ENCODE results near the gene KCTD20.

The KCTD20 gene

DNA sequence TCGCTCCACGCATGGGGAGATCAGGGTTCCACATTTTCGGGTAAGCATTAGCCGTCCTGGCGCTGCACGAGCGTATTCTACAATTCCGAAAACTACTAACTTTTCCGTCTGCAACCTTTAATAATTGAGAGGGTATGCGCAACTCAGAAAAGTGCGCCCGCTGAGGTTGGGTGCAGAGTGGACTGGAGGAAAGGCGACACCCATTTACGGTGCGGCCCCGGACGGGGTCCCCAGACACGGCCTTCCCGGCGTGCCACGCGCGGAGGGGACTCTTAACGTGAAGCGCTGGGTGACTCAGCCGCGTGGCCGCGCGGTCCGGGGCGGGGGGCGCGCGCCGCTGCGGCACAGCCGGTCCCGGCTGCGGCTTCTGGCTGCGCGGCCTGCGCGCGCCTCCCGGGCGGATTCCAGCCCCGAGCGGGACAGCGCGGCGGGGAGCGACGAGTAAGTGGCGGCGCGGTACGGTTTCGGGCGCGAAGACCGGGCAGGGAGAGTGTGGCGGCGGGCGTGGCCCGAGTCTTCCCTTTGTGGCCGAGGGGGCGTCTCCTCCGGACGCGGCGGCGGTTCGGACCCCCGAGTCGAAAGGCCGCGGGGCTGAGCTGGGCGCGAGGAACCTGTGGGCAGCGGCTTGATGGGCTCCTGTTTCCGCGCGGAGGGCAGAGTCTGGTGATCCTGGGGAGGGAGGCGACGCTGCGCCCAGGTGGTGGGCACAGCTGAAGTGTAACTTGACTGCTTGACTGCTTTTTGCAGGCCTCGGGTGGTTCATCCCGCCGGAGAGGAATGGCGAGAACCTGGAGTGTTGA is at the start of gene KCTD20, which contains the start of gene PXT1:
Gene KCTD20 (plus strand): TSS at position 330 of the 800 bp plus-strand sequence. CDS start 27,098 bp downstream, outside the sequence.
Gene PXT1 (minus strand): TSS at position 184 of the 800 bp plus-strand sequence. CDS start 16,772 bp downstream, outside the sequence.
- H2AFZ ChIP-seq (ENCODE audit: low read depth, low read length, severe bottlenecking): peak within 1 kb of the TSS; percentile 64
- H3K79me2 ChIP-seq (ENCODE audit: insufficient read depth, low read length): peaks cover 57% of the 10 kb centered on the region

DNA sequence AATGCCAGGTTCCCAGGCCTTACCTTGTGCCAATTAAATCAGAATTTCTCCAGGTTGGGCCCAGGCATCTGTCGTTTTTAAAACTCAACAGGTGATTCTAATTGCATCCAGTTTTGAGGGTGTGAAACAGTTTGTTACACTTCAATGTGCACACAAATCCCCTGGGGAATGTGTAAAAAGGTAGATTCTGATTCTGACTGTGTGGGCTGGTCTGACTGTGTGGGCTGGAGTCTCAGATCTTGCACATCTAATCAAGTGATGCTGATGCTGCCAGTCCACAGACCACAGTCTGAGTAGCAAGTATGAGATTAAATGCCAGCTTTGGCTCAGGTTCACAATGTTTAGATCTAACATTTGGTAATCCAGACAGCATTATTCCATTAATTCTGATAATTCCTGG is 42.8 kb upstream of the KCTD20 start:
- H3K9me2 ChIP-seq (replicated peaks; ENCODE audit: insufficient read depth, low read length): no peaks in the 10 kb centered on the region
- no peak overlapping the region for H2AFZ ChIP-seq (ENCODE audit: low read depth, low read length, severe bottlenecking)
- no peaks in the 10 kb centered on the region for H3K79me2 ChIP-seq (ENCODE audit: insufficient read depth, low read length)
- H3K27me3 ChIP-seq (ENCODE audit: low read length): no peaks in the 10 kb centered on the region
- H3F3A ChIP-seq (ENCODE audit: insufficient read depth): no peaks in the 10 kb centered on the region
- H3K4me3 ChIP-seq (ENCODE audit: insufficient read depth, low read length, poor library complexity, severe bottlenecking): no peak overlapping the region
- no peaks in the 10 kb centered on the region for H4K20me1 ChIP-seq (ENCODE audit: low read depth, low read length)
- H3K27ac ChIP-seq (ENCODE audit: low read depth, low read length): no peak overlapping the region
- H3K9ac ChIP-seq (ENCODE audit: low read length): no peak overlapping the region
- no peak overlapping the region for H3K4me2 ChIP-seq (ENCODE audit: low read depth, low read length, poor library complexity, severe bottlenecking)
- no peaks in the 10 kb centered on the region for H3K9me3 ChIP-seq (ENCODE audit: insufficient read depth, low read length)
- H3K36me3 ChIP-seq (ENCODE audit: low read length): no peaks in the 10 kb centered on the region
- no peak for TF ChIP-seq EZH2phosphoT487 (conservative IDR thresholded peaks at IDR 0.05; ENCODE audit: low read length)
- TF ChIP-seq, protein P1, sequence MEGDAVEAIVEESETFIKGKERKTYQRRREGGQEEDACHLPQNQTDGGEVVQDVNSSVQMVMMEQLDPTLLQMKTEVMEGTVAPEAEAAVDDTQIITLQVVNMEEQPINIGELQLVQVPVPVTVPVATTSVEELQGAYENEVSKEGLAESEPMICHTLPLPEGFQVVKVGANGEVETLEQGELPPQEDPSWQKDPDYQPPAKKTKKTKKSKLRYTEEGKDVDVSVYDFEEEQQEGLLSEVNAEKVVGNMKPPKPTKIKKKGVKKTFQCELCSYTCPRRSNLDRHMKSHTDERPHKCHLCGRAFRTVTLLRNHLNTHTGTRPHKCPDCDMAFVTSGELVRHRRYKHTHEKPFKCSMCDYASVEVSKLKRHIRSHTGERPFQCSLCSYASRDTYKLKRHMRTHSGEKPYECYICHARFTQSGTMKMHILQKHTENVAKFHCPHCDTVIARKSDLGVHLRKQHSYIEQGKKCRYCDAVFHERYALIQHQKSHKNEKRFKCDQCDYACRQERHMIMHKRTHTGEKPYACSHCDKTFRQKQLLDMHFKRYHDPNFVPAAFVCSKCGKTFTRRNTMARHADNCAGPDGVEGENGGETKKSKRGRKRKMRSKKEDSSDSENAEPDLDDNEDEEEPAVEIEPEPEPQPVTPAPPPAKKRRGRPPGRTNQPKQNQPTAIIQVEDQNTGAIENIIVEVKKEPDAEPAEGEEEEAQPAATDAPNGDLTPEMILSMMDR (IDR thresholded peaks at IDR 0.05; ENCODE audit: insufficient read depth, low read length, poor library complexity, severe bottlenecking): no peak

More for the DNA sequence above, at the start of gene KCTD20, which contains the start of gene PXT1:
- H3K36me3 ChIP-seq (ENCODE audit: low read length): peaks cover 14% of the 10 kb centered on the region; the same call in 1 of the 2 replicates
- H3K27me3 ChIP-seq (ENCODE audit: low read length): no peaks in the 10 kb centered on the region
- no peaks in the 10 kb centered on the region for H3K9me3 ChIP-seq (ENCODE audit: insufficient read depth, low read length)
- TF ChIP-seq EZH2phosphoT487 (conservative IDR thresholded peaks at IDR 0.05; ENCODE audit: low read length): no peak
- TF ChIP-seq, protein P1 (IDR thresholded peaks at IDR 0.05; ENCODE audit: insufficient read depth, low read length, poor library complexity, severe bottlenecking): no peak
- peak within 1 kb of the TSS; percentile 94 for H3K9ac ChIP-seq (ENCODE audit: low read length)
- H3K9me2 ChIP-seq (replicated peaks; ENCODE audit: insufficient read depth, low read length): no peaks in the 10 kb centered on the region
- H3K27ac ChIP-seq (ENCODE audit: low read depth, low read length): peak within 1 kb of the TSS; percentile 81
- no peaks in the 10 kb centered on the region for H4K20me1 ChIP-seq (ENCODE audit: low read depth, low read length)
- peaks cover 26% of the 10 kb centered on the region for H3F3A ChIP-seq (ENCODE audit: insufficient read depth)
- H3K4me3 ChIP-seq (ENCODE audit: insufficient read depth, low read length, poor library complexity, severe bottlenecking): peak within 1 kb of the TSS; percentile 87
- H3K4me2 ChIP-seq (ENCODE audit: low read depth, low read length, poor library complexity, severe bottlenecking): peak within 1 kb of the TSS; percentile 89

DNA sequence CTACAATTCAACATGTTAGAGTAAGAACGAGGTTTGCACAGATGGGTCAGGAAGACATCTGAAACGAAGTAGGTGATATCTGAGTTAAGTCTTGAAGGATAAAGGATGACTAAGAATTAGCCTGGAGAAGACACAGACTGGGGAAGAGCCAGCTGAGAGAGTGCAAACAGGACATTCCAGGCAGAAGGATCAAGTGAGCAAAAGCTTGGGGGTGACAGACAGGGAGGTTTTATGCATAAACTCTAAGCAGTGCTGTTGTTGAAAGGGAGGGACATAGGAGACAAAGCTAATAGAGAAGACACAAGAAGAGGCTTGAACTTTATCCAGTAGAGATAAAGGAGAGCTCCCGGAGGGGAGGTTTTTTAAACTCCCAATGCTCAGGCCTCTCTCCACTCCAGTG is 40.3 kb upstream of the KCTD20 start:
- no peaks in the 10 kb centered on the region for H3K36me3 ChIP-seq (ENCODE audit: low read length)
- H3K79me2 ChIP-seq (ENCODE audit: insufficient read depth, low read length): no peaks in the 10 kb centered on the region
- H4K20me1 ChIP-seq (ENCODE audit: low read depth, low read length): no peaks in the 10 kb centered on the region
- H3K9me3 ChIP-seq (ENCODE audit: insufficient read depth, low read length): no peaks in the 10 kb centered on the region
- no peaks in the 10 kb centered on the region for H3K27me3 ChIP-seq (ENCODE audit: low read length)
- H3K9ac ChIP-seq (ENCODE audit: low read length): no peak overlapping the region
- no peaks in the 10 kb centered on the region for H3K9me2 ChIP-seq (replicated peaks; ENCODE audit: insufficient read depth, low read length)
- H3K4me2 ChIP-seq (ENCODE audit: low read depth, low read length, poor library complexity, severe bottlenecking): no peak overlapping the region
- no peak overlapping the region for H3K4me3 ChIP-seq (ENCODE audit: insufficient read depth, low read length, poor library complexity, severe bottlenecking)
- no peak overlapping the region for H3K27ac ChIP-seq (ENCODE audit: low read depth, low read length)
- TF ChIP-seq, protein P1 (IDR thresholded peaks at IDR 0.05; ENCODE audit: insufficient read depth, low read length, poor library complexity, severe bottlenecking): no peak
- H2AFZ ChIP-seq (ENCODE audit: low read depth, low read length, severe bottlenecking): no peak overlapping the region
- no peaks in the 10 kb centered on the region for H3F3A ChIP-seq (ENCODE audit: insufficient read depth)

Data from SU-DHL-6 (cell line).